GM19023 (cell line): ENCODE measurements around the gene CLPX.
"Not testable (repeated sequence)": the region's sequence is repeated elsewhere in the genome, so short reads cannot be mapped to it uniquely, and the experiment has no call there.

Experiments
- ATAC-seq: cut with Tn5 transposase; IDR thresholded peaks from one replicate; pipeline ENCODE4 v1.9.1; 2021; ENCODE audit warnings: mild to moderate bottlenecking, moderate library complexity; ENCODE audit not compliant: unreplicated experiment

The CLPX gene

GRCh38 chr15:65184868-65185717, at the start of gene CLPX:
TSS of gene CLPX (minus strand) at chr15:65185342. CDS start at chr15:65185153, 189 bp downstream.
- ATAC-seq, result peak; percentile 69

DNA sequence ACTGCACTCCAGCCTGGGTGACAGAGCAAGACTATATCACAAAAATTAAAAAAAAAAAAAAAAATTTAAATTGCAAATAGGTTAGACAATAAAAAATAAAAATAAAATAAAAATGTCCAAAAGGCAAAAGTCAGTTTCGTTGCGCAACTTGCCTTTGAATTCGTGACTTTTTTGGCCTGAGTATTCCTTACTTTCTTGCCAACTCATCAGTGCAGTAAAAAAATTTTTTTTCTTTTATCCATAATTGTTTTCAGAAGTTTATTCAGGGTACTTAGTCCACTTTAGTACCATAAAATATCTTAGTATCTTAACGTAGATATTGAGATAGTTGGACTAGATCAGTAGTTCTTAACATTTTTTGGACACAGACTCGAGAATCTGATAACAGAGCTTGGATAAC, 48.6 kb upstream of the CLPX start:
- ATAC-seq, result no peak

- ATAC-seq, result no peak
Observed at GRCh38 chr15:65232520-65232919, 47.4 kb upstream of the CLPX start.

DNA sequence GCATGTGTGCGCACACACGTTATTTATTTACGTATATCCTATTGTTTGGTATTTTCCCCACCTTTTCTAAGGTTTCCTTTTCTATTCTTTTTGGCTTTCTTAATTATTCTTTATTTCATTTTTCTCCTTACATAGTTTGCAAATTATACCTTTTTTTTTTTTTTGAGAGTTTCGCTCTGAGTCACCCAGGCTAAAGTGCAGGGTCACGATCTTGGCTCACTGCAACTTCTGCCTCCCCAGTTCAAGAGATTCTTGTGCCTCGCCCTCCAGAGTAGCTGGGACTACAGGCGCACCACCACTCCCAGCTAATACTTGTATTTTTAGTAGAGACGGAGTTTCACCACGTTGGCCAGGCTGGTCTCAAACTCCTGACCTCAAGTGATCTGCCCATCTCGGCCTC, 46.2 kb upstream of the CLPX start:
- ATAC-seq, result no peak

DNA sequence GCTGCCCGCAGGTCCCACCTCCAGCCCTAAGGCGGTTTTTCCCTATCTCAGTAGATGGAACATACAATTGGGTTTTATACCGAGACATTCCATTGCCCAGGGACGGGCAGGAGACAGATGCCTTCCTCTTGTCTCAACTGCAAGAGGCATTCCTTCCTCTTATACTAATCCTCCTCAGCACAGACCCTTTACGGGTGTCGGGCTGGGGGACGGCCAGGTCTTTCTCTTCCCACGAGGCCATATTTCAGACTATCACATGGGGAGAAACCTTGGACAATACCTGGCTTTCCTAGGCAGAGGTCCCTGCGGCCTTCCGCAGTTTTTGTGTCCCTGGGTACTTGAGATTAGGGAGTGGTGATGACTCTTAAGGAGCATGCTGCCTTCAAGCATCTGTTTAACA, 41.8 kb upstream of the CLPX start:
- not testable (repeated sequence) for ATAC-seq

DNA sequence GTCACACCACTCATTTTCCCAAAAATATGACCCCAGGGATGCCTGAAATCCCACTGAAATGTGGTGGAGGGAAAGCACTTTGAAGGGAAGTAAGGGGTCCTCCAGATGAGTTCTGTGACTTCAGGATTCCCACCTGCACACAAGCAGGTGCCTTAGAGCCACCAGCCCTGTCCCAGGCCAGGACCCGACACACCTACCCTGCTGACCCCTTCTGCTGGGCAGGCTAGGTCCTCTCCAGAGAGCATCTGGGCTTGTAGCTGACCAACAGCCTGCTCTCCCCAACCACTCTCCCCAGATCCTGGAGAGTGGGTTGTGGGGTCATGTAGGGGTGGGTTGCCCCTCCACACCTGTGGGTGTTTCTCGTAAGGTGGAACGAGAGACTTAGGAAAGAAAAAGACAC, 41.1 kb upstream of the CLPX start:
- ATAC-seq, result no peak

- no peak for ATAC-seq
Observed at GRCh38 chr15:65223996-65224395, 38.9 kb upstream of the CLPX start.

DNA sequence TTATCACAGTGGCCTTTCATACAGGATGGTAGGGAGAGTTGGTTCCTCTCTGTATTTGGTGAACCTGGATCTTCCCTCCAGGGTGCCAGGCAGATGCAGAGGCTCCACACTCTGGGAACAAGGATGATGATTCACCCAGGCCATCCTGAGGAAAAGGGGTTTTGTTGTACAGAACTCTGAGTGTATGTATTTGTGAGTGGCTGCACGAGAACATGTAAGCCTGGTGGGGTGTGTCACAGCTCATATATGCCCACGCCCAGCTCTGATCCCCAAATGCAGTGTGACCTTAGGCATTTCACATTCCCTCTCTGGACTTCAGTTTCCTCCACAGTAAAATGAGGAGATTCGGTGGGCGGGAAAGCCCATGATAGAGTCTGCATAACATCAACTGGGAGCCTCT, 37.7 kb upstream of the CLPX start:
- no peak for ATAC-seq

DNA sequence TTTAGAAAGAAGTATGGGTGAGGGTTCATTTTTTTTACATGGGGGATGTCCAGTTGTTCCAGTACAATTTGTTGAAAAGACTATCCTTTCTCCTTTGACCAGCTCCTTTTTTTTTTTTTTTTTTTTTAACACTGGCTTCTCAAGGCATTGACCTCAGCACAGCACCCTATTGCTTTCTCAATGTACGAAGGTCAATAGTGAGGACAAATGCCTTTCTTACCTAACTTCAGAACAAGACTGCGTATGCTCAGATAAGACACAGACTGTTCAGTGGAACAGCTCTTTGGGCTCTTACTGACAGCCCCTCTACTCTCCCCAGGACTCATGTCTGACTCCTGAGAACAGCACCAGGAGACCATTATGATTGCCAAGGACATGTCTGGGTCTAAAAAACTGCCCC, 36.6 kb upstream of the CLPX start:
- ATAC-seq, result no peak

- no peak for ATAC-seq
Observed at GRCh38 chr15:65219137-65219536, 34.0 kb upstream of the CLPX start.

DNA sequence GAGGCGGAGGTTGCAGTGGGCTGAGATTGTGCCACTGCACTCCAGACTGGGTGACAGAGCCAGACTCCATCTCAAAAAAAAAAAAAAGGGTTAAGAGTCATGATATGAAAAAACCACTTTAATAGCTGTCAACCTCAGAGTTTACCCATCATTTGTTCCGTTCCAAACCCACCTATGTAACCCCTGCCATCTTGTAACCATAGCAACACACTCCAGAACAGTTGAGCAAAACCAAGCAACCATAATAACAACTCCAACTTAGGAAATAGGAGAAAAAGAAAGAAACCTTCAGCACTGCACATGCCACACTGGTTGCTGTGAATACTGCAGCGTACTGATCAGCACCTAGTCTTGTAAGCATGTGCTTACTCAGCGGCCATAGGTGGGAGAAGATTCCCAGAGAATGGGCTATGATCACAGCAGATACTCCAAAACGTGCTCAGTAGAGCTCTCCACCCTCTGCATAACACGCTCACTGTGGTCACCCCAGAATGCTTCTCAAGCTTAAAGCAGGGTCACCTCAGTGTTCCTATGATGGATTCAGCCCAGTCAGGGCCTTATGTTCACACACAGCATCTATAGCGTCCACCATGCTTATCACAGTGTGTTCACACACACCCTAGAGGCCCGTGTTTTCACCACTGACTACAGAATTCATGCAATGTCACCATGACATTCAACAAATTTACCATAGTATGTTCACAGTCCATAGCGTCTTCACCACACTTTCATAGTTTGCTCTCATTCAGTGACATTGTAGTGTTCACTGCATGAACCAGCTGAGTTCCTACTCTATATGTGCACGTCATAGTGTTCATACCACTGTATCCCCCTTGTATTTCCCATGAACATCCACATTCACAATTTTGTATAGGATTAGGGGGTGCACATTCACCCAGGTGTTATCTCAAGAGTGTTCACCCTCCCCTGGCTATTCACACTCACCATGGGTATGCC, 32.7 kb upstream of the CLPX start:
- no peak for ATAC-seq

DNA sequence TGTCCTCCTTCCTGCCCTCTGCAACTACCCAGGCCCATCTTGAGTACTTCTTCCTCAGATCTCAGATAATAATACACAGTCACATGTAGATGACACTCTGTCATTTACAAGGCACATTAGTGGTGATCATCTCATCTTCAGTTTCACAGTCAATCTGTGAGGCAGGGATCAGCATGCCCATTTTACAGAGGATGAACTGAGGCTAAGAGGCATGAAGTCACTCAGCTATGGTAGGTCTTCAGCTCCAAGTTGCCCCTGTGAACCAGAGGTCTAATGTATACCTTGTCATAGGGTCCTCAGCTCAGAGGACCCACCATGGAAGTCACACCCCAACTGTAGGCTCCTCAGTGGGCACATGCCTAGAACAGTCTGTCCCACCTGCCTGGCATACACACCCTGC, 30.4 kb upstream of the CLPX start:
- ATAC-seq, result no peak

DNA sequence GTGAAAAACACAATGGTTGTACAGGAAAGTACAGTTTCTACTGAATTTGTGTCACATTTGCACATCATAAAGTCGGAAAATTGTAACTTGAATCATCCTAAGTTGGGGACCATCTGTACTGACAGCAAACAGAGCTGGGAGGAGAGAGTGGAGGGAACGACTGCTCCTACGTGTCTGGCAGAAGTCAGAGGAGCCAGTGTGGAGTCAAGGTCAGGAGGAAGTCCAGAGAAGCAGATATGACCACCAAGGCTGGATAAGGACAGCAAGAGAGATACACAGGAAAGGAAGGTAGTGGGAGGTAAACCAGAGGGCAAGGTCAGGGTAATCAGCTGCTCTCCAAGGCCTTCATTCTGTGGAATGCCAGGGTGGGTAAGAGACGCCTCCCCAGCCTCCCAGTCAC, 28.9 kb upstream of the CLPX start:
- ATAC-seq, result no peak

- ATAC-seq, result no peak
Observed at GRCh38 chr15:65213241-65213640, 28.1 kb upstream of the CLPX start.

DNA sequence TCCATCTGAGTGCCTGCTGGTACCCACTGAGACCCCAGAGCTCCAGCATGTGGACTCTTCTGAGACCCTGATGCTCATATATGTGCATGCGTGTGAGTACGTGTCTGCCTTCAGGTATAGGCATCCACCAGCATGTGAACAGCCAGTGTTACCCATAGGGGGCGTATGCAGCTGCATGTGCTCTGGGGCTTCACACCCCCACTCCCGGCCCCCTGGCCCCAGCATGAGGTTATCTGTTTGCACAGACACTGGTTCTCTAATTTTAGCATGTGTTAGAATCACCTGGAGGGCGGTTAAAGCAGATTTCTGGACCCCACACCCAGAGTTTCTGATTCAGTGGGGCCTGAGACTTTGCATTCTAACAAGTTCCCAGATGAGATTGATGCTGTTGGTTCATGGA, 27.0 kb upstream of the CLPX start:
- no peak for ATAC-seq

GRCh38 chr15:65211482-65211982, 26.4 kb upstream of the CLPX start:
- no peak for ATAC-seq

DNA sequence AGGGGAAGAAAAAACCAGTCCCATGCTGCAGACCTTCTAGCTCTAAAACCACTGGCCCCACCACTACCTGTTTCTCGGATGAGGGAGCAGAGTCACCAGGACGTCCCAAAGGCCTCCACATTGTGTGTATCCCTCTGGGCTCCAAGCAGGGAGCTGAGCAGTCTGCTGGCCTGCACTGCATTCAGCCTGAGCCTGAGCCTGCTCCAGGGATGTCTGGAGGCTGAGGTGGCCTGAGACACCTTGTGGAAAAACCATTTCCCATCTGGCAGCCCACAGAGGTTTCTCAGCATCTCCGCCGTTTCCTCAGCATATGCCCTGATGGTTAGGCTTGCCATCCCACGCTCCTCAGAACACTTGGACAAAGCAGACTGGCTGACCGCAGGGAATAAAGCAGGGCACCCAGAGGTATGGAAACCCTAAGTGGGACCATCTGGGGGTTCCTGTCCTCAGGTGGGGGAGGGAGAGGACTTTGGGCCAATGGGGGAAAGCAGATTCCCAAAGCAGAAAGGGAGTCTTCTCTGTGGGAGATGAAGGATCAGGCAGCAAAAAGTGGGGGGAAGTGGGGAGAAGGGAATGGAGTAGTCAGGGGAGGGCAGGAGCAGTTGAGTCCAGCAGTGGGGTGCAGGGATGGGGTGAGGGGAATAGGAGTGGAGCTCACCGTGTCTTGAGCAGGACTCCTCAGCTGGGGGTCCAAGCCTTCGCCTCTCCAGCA, 25.8 kb upstream of the CLPX start, which contains the start of gene CILP:
Gene CILP (minus strand): TSS at position 704 of the 712 bp plus-strand sequence. CDS start 1,718 bp downstream, outside the sequence.
- ATAC-seq, result no peak

DNA sequence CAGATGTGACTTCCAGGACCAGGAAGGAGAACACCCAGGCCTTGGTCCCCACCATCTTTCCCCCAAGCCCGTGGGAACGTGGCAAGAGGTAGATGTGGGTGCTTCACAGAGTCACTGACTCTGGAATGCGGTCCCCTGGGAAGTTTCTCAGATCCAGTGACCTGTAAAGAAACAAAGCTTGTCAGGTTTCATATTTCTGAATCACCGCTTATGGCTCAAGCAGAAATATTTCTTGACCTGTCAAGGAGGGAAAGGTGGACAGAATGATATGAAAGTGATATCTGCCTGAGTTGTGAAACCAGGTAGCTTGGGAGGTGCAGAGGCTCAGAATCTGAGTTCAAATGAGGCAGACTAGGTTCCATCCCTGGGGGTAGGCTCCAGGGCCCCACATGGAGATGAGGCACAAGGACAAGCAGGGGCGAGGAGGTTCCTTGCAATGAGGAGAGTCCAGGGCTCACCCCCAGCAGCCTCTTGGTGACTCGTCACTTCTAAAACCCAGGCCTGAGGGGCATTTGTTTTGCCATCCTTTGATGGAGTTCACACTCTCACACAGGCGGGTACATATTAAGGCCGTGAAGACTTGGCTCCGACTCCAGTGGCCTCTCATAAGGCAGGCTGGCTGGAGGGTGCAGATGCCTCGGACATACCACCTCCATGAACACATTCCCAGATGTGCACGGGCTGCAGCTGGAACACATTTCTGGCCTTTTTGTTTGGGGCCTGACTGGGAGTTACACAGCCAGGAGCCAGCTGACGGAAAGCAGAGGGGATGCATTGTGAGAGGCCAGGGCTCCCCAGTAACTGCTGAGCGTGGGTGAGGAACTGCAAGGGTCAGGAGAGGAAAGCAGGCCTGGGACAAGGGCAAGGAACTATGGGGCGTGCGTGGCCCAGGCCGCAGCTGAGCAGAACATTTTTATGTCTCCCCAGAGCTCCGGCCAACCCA, 24.8 kb upstream of the CLPX start:
- ATAC-seq, result no peak

GRCh38 chr15:65208647-65209046, 23.5 kb upstream of the CLPX start:
- no peak for ATAC-seq
